IPS-15b (cell line): Measurements from ENCODE around the gene PRR35.

ENCODE experiments used
- H3K27me3 ChIP-seq: one replicate; pipeline ENCODE4 v1.6.1; 2013; ENCODE audit warnings: low read length; ENCODE audit not compliant: control insufficient read depth, insufficient read depth
- H3K36me3 ChIP-seq: one replicate; pipeline ENCODE4 v1.6.1; 2013; ENCODE audit warnings: low read length; ENCODE audit not compliant: control insufficient read depth, insufficient read depth
- H3K4me1 ChIP-seq: one replicate; pipeline ENCODE4 v1.6.1; 2013; ENCODE audit warnings: mild to moderate bottlenecking, low read length; ENCODE audit not compliant: control insufficient read depth, insufficient read depth
- H3K4me3 ChIP-seq: one replicate; pipeline ENCODE4 v1.5.1; 2013; ENCODE audit warnings: low read depth, low read length
- H3K9ac ChIP-seq: one replicate; pipeline ENCODE4 v1.6.1; 2013; ENCODE audit warnings: low read depth, mild to moderate bottlenecking, low read length
- H3K9me3 ChIP-seq: one replicate; pipeline ENCODE4 v1.6.1; 2013; ENCODE audit warnings: mild to moderate bottlenecking, low read length; ENCODE audit not compliant: control insufficient read depth, insufficient read depth

Gene PRR35

DNA sequence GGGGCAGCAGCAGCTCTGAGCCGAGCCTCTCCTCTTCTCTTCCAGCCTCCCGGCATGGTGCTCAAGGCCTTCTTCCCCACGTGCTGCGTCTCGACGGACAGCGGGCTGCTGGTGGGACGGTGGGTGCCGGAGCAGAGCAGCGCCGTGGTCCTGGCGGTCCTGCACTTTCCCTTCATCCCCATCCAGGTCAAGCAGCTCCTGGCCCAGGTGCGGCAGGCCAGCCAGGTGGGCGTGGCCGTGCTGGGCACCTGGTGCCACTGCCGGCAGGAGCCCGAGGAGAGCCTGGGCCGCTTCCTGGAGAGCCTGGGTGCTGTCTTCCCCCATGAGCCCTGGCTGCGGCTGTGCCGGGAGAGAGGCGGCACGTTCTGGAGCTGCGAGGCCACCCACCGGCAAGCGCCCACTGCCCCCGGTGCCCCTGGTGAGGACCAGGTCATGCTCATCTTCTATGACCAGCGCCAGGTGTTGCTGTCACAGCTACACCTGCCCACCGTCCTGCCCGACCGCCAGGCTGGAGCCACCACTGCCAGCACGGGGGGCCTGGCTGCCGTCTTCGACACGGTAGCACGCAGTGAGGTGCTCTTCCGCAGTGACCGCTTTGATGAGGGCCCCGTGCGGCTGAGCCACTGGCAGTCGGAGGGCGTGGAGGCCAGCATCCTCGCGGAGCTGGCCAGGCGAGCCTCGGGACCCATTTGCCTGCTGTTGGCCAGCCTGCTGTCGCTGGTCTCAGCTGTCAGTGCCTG, 14.0 kb downstream of the PRR35 start:
- peaks cover 18% of the 10 kb centered on the region for H3K36me3 ChIP-seq
- no peak overlapping the region for H3K4me3 ChIP-seq
- H3K9ac ChIP-seq: no peak overlapping the region

DNA sequence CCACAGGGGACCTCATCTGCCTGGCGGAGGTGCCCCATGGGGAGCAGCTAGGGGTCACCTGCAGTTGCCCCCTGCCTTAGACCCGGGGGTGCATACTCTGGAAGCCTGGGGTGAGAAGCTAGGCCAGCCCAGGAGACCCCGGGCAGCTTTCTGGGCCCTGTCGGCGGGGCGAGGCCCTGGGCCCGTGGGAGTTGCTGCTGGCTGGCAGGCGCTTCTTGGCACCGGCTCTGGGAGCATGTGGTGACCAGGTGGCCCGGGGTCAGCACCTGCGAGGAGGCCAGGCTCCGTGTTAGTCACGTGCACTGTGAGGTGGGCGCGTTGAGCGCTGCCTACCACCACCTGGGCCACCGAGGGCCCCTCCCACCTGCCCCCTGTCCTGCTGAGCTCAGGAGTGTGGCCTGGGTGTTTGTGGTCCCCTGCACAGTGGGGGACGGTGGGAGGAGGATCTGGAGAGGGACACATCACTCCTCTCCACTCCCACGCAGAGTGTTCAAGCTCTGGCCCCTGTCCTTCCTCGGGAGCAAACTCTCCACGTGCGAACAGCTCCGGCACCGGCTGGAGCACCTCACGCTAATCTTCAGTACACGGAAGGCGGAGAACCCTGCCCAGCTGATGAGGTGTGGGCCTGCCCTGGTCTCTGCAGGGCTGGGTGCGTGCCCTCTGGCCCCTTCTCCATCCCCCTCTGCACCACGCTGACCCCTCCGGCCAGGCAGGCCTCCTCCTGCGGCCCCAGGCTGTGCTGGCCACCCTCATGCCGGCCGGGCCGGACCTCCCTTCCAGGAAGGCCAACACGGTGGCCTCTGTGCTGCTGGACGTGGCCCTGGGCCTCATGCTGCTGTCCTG, 15.4 kb downstream of the PRR35 start:
- Histone ChIP-seq H3K4me3 (no peak overlapping the region), H3K9me3 (no peaks in the 10 kb centered on the region), H3K36me3 (peaks cover 20% of the 10 kb centered on the region), H3K9ac (no peak overlapping the region), H3K4me1 (no peaks in the 10 kb centered on the region), H3K27me3 (no peaks in the 10 kb centered on the region)

More for the DNA sequence above, 14.0 kb downstream of the PRR35 start:
- Histone ChIP-seq H3K27me3 (no peaks in the 10 kb centered on the region), H3K4me1 (no peaks in the 10 kb centered on the region), H3K9me3 (no peaks in the 10 kb centered on the region)

DNA sequence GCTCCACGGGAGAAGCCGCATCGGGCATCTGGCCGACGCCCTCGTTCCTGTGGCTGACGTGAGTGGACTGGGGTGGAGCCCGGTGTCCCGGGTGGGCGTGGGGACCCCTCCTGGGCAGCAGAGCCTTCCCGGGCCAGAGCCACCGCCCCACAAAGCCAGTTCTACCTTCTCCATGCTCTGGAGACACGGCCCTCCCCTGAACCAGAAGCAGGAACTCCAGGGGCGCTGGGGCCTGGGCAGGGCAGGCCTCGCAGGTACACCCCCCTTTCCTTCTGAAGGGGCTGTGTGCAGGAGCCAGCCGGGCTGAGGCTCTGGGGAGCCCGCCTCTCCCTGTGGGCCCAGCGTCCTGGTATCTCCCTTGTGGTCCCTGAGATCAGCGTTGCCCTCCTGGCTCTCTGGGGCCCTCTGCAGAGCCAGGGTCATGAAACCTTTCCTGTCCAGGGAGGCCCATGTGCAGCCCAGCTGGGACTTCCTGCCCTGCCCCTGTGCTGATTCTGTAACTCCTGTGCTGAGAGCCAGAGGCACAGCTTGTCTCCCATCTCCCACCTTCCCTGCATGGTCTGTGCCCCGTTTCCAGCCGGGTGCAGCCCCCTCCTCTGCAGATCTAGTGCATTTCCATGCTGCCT, 16.1 kb downstream of the PRR35 start:
- Histone ChIP-seq H3K4me1 (no peaks in the 10 kb centered on the region), H3K27me3 (no peaks in the 10 kb centered on the region), H3K9ac (no peak overlapping the region), H3K9me3 (no peaks in the 10 kb centered on the region), H3K4me3 (no peak overlapping the region), H3K36me3 (peaks cover 24% of the 10 kb centered on the region)

DNA sequence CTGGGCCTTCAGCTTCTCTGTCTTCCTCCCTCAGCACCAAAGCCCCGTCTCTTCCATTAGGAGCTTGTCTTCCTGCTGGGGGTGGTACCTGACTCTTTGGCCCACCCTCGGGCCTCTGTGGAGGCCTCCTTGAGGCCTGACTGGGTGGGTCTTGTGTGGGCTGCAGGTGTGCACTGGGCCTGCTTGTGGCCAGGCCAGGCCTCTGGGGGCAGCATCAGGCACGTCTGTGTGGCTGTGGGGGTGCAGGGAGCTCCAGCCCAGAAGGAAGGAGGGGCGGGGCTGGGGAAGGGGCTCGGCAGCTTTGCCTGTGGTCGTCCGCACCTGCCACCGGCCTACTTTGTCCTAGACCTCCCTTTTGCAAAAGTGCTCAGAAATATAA, 16.6 kb downstream of the PRR35 start:
- H3K4me1 ChIP-seq: no peaks in the 10 kb centered on the region

DNA sequence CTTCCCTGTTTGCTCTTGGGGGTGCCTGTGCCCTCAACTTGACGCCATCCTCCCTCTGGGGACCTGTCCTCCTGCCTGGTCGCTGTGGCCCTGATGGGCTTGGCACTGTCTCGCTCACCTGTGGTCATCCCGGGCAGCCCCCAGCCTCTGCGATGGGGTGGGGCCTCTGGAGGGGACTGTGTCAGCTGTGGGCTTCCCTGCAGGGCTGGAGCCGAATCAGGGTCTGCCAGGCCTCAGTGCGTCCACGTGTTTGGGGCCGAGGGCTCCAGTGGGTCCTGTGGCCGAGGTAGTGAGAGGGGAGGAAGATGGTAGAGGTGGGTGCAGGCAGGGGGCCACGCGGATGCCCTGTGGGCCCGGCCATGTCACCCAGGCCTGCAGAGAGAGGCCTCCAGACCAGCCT, 17.6 kb downstream of the PRR35 start:
- peaks cover 29% of the 10 kb centered on the region for H3K36me3 ChIP-seq
- H3K9ac ChIP-seq: no peak overlapping the region
- no peak overlapping the region for H3K4me3 ChIP-seq
- H3K27me3 ChIP-seq: no peaks in the 10 kb centered on the region
- H3K4me1 ChIP-seq: no peaks in the 10 kb centered on the region
- H3K9me3 ChIP-seq: no peaks in the 10 kb centered on the region

More for the DNA sequence above, 16.6 kb downstream of the PRR35 start:
- Histone ChIP-seq H3K27me3 (no peaks in the 10 kb centered on the region), H3K36me3 (peaks cover 24% of the 10 kb centered on the region), H3K4me3 (no peak overlapping the region), H3K9ac (no peak overlapping the region), H3K9me3 (no peaks in the 10 kb centered on the region)

DNA sequence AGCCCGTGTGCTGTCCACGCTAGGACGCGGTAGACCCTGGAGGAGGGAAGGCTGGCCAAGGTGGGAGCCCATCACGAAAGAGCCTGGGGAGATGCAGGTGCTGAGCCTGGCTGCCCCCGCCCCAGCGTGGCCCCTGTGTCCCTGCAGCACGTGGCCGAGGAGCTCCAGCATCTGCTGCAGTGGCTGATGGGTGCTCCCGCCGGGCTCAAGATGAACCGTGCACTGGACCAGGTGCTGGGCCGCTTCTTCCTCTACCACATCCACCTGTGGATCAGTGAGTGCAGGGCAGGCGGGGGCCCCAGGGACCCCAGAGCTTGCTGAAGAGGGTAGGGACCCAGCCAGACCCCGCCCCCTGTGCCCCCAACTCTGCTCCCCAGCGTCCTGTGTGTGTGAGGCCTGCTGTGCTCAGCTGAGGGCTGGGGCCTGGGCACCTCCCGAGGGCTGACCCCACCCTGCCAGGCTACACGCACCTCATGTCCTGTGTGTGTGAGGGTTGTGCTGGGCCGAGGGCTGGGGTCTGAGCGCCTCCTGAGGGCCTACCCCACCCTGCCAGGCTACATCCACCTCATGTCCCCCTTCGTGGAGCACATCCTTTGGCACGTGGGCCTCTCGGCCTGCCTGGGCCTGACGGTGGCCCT, 18.2 kb downstream of the PRR35 start:
- Histone ChIP-seq H3K4me1 (no peaks in the 10 kb centered on the region), H3K27me3 (no peaks in the 10 kb centered on the region), H3K9ac (no peak overlapping the region), H3K9me3 (no peaks in the 10 kb centered on the region), H3K36me3 (peaks cover 34% of the 10 kb centered on the region), H3K4me3 (peak overlapping the region; percentile 8)

DNA sequence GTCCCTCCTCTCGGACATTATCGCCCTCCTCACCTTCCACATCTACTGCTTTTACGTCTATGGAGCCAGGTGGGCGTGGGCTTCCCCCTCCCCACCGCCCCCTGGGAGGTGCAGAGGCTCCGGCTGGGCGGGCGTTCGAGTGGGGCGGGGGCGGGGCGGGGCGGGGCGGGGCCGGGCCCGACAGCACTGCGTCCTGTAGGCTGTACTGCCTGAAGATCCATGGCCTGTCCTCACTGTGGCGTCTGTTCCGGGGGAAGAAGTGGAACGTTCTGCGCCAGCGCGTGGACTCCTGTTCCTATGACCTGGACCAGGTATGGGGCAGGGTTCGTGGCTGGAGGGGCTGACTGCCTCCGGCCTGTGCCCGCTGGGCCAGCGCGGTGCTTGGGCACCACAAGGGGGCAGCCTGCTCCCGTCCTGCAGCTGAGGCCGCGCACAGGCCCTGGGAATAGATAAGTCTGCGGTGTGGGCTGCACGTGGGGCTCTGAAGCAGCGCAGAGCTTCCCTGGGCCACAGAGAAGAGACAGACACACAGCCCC, 18.7 kb downstream of the PRR35 start:
- no peak overlapping the region for H3K9ac ChIP-seq
- H3K36me3 ChIP-seq: peaks cover 31% of the 10 kb centered on the region
- no peaks in the 10 kb centered on the region for H3K27me3 ChIP-seq
- H3K9me3 ChIP-seq: no peaks in the 10 kb centered on the region
- H3K4me1 ChIP-seq: no peaks in the 10 kb centered on the region
- H3K4me3 ChIP-seq: peak overlapping the region; percentile 50

DNA sequence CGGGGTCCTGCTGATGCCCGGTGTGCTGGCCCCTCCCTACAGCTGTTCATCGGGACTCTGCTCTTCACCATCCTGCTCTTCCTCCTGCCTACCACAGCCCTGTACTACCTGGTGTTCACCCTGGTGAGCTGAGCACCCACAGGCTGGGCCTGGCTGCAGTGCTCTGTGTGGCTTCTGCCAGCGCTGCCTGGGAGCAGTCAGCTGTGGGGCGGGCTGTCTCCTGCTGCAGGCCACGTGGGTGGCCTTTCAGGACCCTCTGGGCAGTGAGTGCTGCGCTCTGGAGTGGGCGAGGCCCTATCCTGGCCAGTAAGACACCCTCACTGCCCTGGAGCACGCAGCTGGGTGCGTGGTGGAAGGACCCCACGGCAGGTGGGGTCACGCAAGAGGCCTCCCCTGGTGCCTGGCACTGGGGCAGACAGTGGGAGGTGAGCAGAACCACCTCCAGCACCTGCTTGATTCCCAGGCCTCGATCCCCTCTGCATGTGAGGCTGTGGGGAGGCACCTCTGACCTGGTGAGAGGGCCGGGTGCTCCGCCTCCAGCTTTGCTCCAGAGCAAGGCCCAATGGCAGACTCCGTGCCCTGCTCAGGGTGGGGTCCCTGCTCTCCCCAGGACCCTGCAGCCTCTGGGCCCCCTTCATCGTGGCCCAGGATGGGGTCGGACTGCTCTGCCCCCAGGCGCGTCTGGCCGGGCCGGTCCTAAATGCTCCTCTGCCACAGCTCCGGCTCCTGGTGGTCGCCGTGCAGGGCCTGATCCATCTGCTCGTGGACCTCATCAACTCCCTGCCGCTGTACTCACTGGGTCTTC, 20.1 kb downstream of the PRR35 start:
- Histone ChIP-seq H3K9ac (no peak overlapping the region), H3K9me3 (no peaks in the 10 kb centered on the region), H3K27me3 (no peaks in the 10 kb centered on the region), H3K4me1 (no peaks in the 10 kb centered on the region), H3K36me3 (peaks cover 20% of the 10 kb centered on the region), H3K4me3 (no peak overlapping the region)

DNA sequence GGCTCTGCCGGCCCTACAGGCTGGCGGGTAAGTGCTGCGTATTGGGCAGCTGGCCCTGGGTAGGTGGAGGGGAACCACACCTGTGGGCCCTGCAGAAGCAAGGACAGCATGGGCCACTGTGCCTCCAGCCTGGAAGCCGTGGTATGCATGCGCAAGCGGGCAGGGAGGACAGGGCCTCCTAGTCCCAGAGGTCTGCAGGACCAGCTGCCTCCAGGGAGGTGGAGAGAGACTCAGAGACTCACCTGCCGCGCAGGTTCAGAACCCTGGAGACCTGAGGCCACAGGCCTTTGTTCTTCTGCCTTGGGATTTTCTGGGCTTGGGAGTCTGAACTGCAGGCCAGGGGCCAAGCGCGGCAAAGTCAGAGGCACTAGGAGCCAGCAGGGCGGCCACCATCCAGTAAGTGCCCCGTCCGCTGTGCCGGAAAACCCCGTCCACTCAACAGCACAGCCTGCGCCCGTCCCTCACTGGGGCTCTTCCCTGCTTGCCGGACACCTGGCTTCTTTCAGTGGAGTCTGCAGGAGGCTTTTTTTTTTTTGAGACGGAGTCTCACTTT, 20.8 kb downstream of the PRR35 start:
- no peaks in the 10 kb centered on the region for H3K4me1 ChIP-seq
- peaks cover 15% of the 10 kb centered on the region for H3K36me3 ChIP-seq
- H3K27me3 ChIP-seq: peaks cover 5% of the 10 kb centered on the region
- no peak overlapping the region for H3K9ac ChIP-seq
- H3K4me3 ChIP-seq: no peak overlapping the region
- H3K9me3 ChIP-seq: no peaks in the 10 kb centered on the region

DNA sequence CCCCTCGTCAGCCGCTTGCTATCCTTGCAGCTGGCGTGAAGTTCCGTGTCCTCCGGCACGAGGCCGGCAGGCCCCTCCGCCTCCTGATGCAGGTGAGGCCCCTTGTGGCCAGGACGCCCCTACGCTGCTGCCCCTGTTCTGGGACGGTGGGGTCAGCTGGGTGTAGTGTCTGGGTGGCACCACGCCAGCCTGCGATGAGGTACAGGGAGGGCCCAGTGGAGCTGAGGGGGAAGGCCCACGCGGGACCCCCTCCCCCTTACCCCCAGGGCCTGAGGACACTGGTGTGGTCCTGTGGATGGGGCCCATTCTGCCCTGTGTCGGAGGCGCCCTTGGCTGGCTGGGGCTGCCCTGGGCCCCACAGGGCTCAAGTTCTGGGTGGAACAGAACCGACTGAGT, 22.0 kb downstream of the PRR35 start:
- no peaks in the 10 kb centered on the region for H3K4me1 ChIP-seq
- H3K9me3 ChIP-seq: no peaks in the 10 kb centered on the region
- peaks cover 16% of the 10 kb centered on the region for H3K27me3 ChIP-seq
- H3K36me3 ChIP-seq: peaks cover 15% of the 10 kb centered on the region
- no peak overlapping the region for H3K4me3 ChIP-seq
- no peak overlapping the region for H3K9ac ChIP-seq
